WTC11 (cell line): Measurements from ENCODE around the gene PYCR2. TPM values are rescaled to one million over a fixed set of nuclear protein-coding genes. Genes with fewer than 3 reads are reported as not detected.
A peak's percentile ranks its signal among the peaks of the same experiment; 100 is the strongest.

Experiments
- ATAC-seq: fragments of 200-7000 bp; cut with Tn5 transposase; 2 replicates; pipeline ENCODE4 v1.10.0; 2021; ENCODE audit warnings: mild to moderate bottlenecking, moderate library complexity
- CTCF ChIA-PET: fragments of 300-600 bp; sonication (Branson Sonifier 250); formaldehyde crosslinking; loops from one replicate; lab custom pipeline; 2021; ENCODE audit warnings: antibody characterized with exemption; lab: Charles Lee
- POLR2A ChIA-PET: fragments of 350-600 bp; sonication (Branson Sonifier 250); formaldehyde crosslinking; loops from one replicate; lab custom pipeline; 2021; ENCODE audit warnings: antibody characterized with exemption; lab: Charles Lee
- DNase-seq: peaks from one replicate; pipeline ENCODE4 v3.0.0; 2021; ENCODE audit warnings: low spot score
- H3K27ac Mint-ChIP-seq: 2 replicates; pipeline ENCODE4 v1.8.0; 2021; ENCODE audit warnings: mixed read lengths
- H3K27me3 Mint-ChIP-seq: 2 replicates; pipeline ENCODE4 v1.8.0; 2021; ENCODE audit warnings: low read depth, mild to moderate bottlenecking, moderate library complexity, mixed read lengths
- H3K36me3 Mint-ChIP-seq: 2 replicates; pipeline ENCODE4 v1.8.0; 2021; ENCODE audit warnings: mixed read lengths
- H3K4me1 Mint-ChIP-seq: 2 replicates; pipeline ENCODE4 v1.8.0; 2022; ENCODE audit warnings: mixed read lengths
- H3K4me3 Mint-ChIP-seq: 2 replicates; pipeline ENCODE4 v1.8.0; 2021; ENCODE audit warnings: mild to moderate bottlenecking, moderate library complexity, mixed read lengths
- H3K9me3 Mint-ChIP-seq: 2 replicates; pipeline ENCODE4 v1.8.0; 2021; ENCODE audit warnings: mixed read lengths
- E2F1 ChIP-seq: sonication (generic); formaldehyde crosslinking; IDR thresholded peaks from 2 replicates; pipeline ENCODE4 v1.8.0; 2022; ENCODE audit warnings: mild to moderate bottlenecking, missing genetic modification reagents
- GABPB1 ChIP-seq: sonication (generic); formaldehyde crosslinking; IDR thresholded peaks from 2 replicates; pipeline ENCODE4 v1.8.1; 2023; ENCODE audit warnings: mild to moderate bottlenecking, missing genetic modification reagents
- IRF1 ChIP-seq: sonication (generic); formaldehyde crosslinking; IDR thresholded peaks from 2 replicates; pipeline ENCODE4 v1.8.0; 2023; ENCODE audit warnings: missing genetic modification reagents
- JAZF1 ChIP-seq: fragments of 250-450 bp; sonication (Bioruptor Pico); IDR thresholded peaks from 2 replicates; pipeline ENCODE4 v1.9.0; 2021; ENCODE audit warnings: moderate library complexity, mild to moderate bottlenecking, inconsistent platforms
- MAX ChIP-seq: sonication (generic); formaldehyde crosslinking; IDR thresholded peaks from 2 replicates; pipeline ENCODE4 v1.8.0; 2022; ENCODE audit warnings: mild to moderate bottlenecking, missing genetic modification reagents
- MLX ChIP-seq: sonication (generic); formaldehyde crosslinking; IDR thresholded peaks from 2 replicates; pipeline ENCODE4 v1.8.1; 2023; ENCODE audit warnings: mild to moderate bottlenecking, missing genetic modification reagents, moderate library complexity
- PREB ChIP-seq: sonication (generic); formaldehyde crosslinking; IDR thresholded peaks from 2 replicates; pipeline ENCODE4 v1.8.1; 2022; ENCODE audit warnings: mild to moderate bottlenecking, missing genetic modification reagents, moderate library complexity, borderline replicate concordance
- SMAD3 ChIP-seq: sonication (generic); formaldehyde crosslinking; IDR thresholded peaks from 2 replicates; pipeline ENCODE4 v1.8.0; 2022; ENCODE audit warnings: missing genetic modification reagents, mild to moderate bottlenecking, borderline replicate concordance
- TEAD1 ChIP-seq: sonication (generic); formaldehyde crosslinking; IDR thresholded peaks from 2 replicates; pipeline ENCODE4 v1.8.0; 2022; ENCODE audit warnings: mild to moderate bottlenecking, missing genetic modification reagents
- TEAD4 ChIP-seq: sonication (generic); formaldehyde crosslinking; IDR thresholded peaks from 2 replicates; pipeline ENCODE4 v1.8.0; 2022; ENCODE audit warnings: mild to moderate bottlenecking, missing genetic modification reagents
- ZBTB21 ChIP-seq: sonication (generic); formaldehyde crosslinking; IDR thresholded peaks from 2 replicates; pipeline ENCODE4 v1.8.1; 2023; ENCODE audit warnings: mild to moderate bottlenecking, missing genetic modification reagents, borderline replicate concordance
- ZNF121 ChIP-seq: sonication (generic); formaldehyde crosslinking; IDR thresholded peaks from 2 replicates; pipeline ENCODE4 v1.8.0; 2023; ENCODE audit warnings: missing genetic modification reagents
- ZNF138 ChIP-seq: sonication (generic); formaldehyde crosslinking; conservative IDR thresholded peaks from 2 replicates; pipeline ENCODE4 v1.8.1; 2022; ENCODE audit warnings: mild to moderate bottlenecking, moderate library complexity, missing genetic modification reagents
- ZNF263 ChIP-seq: sonication (generic); formaldehyde crosslinking; IDR thresholded peaks from 2 replicates; pipeline ENCODE4 v1.8.1; 2022; ENCODE audit warnings: low read depth, mild to moderate bottlenecking, moderate library complexity, missing genetic modification reagents
- total RNA-seq: library from RNA; stranded (reverse); gene quantifications from 3 replicates; pipeline ENCODE4 v1.2.3, GENCODE V29; 2021
- TF ChIP-seq, protein P1 (sequence below): sonication (generic); formaldehyde crosslinking; IDR thresholded peaks from 2 replicates; pipeline ENCODE4 v1.8.1; 2022; ENCODE audit warnings: mild to moderate bottlenecking, moderate library complexity, missing genetic modification reagents
- TF ChIP-seq, protein P2 (sequence below): sonication (generic); formaldehyde crosslinking; IDR thresholded peaks from 2 replicates; pipeline ENCODE4 v1.8.1; 2022; ENCODE audit warnings: missing genetic modification reagents, borderline replicate concordance
- TF ChIP-seq, protein P3 (sequence below): sonication (generic); formaldehyde crosslinking; IDR thresholded peaks from 2 replicates; pipeline ENCODE4 v1.8.1; 2023; ENCODE audit warnings: mild to moderate bottlenecking, moderate library complexity, missing genetic modification reagents

Gene PYCR2
- total RNA-seq, 1 experiment from 2014 or later: 86.0 TPM

DNA sequence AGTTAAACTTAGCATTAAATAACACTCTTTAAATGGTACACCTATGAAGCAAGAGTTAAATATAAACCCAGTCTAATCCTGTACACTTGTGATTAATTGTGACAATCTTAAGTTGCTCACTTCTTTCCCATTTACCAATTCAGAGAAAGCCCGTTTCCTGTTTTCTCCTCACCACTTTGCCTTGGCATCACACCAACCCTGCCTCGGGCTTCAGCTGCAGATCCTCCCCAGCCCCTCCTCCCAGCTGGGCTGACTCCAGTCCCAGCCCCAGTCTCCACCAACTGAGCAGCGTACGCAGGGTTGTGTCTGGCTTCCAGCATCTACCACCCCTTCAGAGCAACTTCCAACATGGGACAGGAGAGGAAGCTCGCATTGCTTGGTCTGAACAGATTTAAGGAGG lies 4.1 kb downstream of the PYCR2 start:
- ChIA-PET POLR2A (no interaction called here), CTCF (interaction anchor here (0.8 kb wide), 1 partner anchor 23 kb away, joined by 3 read pairs; no protein-coding TSS in a partner anchor)
- Mint-ChIP-seq H3K27me3 (no peaks in the 10 kb centered on the region), H3K4me3 (no peak overlapping the region), H3K36me3 (peaks cover 50% of the 10 kb centered on the region), H3K4me1 (peaks cover 17% of the 10 kb centered on the region), H3K9me3 (no peaks in the 10 kb centered on the region), H3K27ac (no peak overlapping the region)
- ATAC-seq (no peak), DNase-seq (no peak)
- TF ChIP-seq GABPB1 (CRISPR knock-in tag) (no peak), ZBTB21 (no peak)

DNA sequence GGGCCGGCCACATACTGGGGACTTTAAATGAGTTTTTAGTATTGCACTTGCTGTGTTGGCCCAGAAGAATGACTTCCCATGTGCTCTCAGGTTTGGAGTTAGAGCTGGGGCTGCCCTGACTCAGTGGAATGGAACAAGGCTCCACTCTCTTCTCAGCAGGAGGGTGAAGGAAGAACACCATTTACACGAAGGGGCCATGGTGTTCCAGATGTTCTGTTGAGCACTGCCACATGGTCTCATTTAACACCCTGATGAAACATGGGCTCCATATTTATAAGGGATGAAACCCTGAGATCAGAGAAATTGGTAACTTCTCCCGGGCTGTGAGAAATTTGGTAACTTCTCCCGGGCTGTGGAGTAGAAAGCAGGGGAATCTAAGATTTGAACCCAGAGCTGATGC lies 5.8 kb downstream of the PYCR2 start:
- ATAC-seq: no peak
- no peaks in the 10 kb centered on the region for H3K27me3 Mint-ChIP-seq
- H3K27ac Mint-ChIP-seq: no peak overlapping the region
- H3K4me3 Mint-ChIP-seq: no peak overlapping the region
- no peaks in the 10 kb centered on the region for H3K9me3 Mint-ChIP-seq
- ChIA-PET CTCF (interaction anchor here (0.5 to 0.7 kb wide), 2 partner anchors 37 to 630 kb away, joined by 3 read pairs; no protein-coding TSS in a partner anchor), POLR2A (interaction anchor here (0.5 kb wide), 1 partner anchor 360 kb away, joined by 10 read pairs; no protein-coding TSS in a partner anchor)
- no peak for TF ChIP-seq TEAD1 (CRISPR knock-in tag)
- TF ChIP-seq TEAD4 (CRISPR knock-in tag): no peak
- TF ChIP-seq, protein P1, sequence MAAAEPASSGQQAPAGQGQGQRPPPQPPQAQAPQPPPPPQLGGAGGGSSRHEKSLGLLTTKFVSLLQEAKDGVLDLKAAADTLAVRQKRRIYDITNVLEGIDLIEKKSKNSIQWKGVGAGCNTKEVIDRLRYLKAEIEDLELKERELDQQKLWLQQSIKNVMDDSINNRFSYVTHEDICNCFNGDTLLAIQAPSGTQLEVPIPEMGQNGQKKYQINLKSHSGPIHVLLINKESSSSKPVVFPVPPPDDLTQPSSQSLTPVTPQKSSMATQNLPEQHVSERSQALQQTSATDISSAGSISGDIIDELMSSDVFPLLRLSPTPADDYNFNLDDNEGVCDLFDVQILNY: no peak
- TF ChIP-seq, protein P2, sequence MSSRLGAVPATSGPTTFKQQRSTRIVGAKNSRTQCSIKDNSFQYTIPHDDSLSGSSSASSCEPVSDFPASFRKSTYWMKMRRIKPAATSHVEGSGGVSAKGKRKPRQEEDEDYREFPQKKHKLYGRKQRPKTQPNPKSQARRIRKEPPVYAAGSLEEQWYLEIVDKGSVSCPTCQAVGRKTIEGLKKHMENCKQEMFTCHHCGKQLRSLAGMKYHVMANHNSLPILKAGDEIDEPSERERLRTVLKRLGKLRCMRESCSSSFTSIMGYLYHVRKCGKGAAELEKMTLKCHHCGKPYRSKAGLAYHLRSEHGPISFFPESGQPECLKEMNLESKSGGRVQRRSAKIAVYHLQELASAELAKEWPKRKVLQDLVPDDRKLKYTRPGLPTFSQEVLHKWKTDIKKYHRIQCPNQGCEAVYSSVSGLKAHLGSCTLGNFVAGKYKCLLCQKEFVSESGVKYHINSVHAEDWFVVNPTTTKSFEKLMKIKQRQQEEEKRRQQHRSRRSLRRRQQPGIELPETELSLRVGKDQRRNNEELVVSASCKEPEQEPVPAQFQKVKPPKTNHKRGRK (CRISPR knock-in tag): no peak
- no peak for TF ChIP-seq ZNF263 (CRISPR knock-in tag)
- no peak for TF ChIP-seq PREB (CRISPR knock-in tag)
- TF ChIP-seq ZBTB21: no peak
- TF ChIP-seq E2F1: no peak
- no peak for TF ChIP-seq IRF1 (CRISPR knock-in tag)
- H3K4me1 Mint-ChIP-seq: peaks cover 18% of the 10 kb centered on the region
- H3K36me3 Mint-ChIP-seq: peaks cover 50% of the 10 kb centered on the region
- no peak for DNase-seq

DNA sequence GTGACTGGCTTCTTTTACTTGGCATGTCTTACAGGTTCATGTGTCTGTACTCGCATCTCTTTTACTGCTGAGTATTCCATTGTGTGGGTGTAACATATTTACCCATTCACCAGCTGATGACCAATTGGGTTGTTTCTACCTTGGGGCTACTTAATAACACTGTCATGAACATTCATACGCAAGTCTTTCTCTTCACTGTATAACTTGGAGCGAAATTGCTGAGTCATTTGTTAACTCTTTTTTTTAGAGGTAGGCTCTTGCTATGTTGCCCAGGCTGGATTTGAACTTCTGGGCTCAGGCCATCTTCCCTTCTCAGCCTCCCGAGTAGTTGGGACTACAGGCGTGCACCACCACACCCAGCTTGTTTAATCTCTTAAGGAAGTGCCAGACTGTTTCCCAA lies 6.5 kb downstream of the PYCR2 start:
- peak overlapping the region; percentile 41 for H3K27ac Mint-ChIP-seq
- H3K36me3 Mint-ChIP-seq: peaks cover 45% of the 10 kb centered on the region
- no peak for TF ChIP-seq MAX (CRISPR knock-in tag)
- TF ChIP-seq JAZF1: no peak
- no peak for TF ChIP-seq TEAD4 (CRISPR knock-in tag)
- no peak for TF ChIP-seq ZNF138 (CRISPR knock-in tag)
- 0 out of 2 replicates have a peak, but pooled peaks have one; percentile 15 for TF ChIP-seq ZNF121 (CRISPR knock-in tag)
- no peak for TF ChIP-seq SMAD3
- no peak for TF ChIP-seq PREB (CRISPR knock-in tag)
- TF ChIP-seq MLX (CRISPR knock-in tag): no peak
- TF ChIP-seq, protein P3, sequence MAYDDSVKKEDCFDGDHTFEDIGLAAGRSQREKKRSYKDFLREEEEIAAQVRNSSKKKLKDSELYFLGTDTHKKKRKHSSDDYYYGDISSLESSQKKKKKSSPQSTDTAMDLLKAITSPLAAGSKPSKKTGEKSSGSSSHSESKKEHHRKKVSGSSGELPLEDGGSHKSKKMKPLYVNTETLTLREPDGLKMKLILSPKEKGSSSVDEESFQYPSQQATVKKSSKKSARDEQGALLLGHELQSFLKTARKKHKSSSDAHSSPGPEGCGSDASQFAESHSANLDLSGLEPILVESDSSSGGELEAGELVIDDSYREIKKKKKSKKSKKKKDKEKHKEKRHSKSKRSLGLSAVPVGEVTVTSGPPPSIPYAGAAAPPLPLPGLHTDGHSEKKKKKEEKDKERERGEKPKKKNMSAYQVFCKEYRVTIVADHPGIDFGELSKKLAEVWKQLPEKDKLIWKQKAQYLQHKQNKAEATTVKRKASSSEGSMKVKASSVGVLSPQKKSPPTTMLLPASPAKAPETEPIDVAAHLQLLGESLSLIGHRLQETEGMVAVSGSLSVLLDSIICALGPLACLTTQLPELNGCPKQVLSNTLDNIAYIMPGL (CRISPR knock-in tag): no peak
- ChIA-PET CTCF (no interaction called here), POLR2A (interaction anchor here (0.5 kb wide), 1 partner anchor 359 kb away, joined by 10 read pairs; no protein-coding TSS in a partner anchor)
- ATAC-seq: no peak
- H3K4me3 Mint-ChIP-seq: no peak overlapping the region
- no peaks in the 10 kb centered on the region for H3K9me3 Mint-ChIP-seq
- DNase-seq: no peak
- H3K4me1 Mint-ChIP-seq: peaks cover 16% of the 10 kb centered on the region; the same call in 1 of the 2 replicates
- H3K27me3 Mint-ChIP-seq: no peaks in the 10 kb centered on the region
